B cell (primary cell): Measurements from ENCODE around the gene HIGD2B. TPM values are rescaled to one million over a fixed set of nuclear protein-coding genes. Genes with fewer than 3 reads are reported as not detected.
"Not testable (repeated sequence)": the region's sequence is repeated elsewhere in the genome, so short reads cannot be mapped to it uniquely, and the experiment has no call there.

ENCODE experiments used
- ATAC-seq: fragments of 200-7000 bp; cut with Tn5 transposase; one replicate; pipeline ENCODE4 v1.10.0; 2021; ENCODE audit warnings: low read depth, mild to moderate bottlenecking, moderate number of reproducible peaks, moderate library complexity
- CTCF ChIA-PET: fragments of 350-600 bp; sonication (Branson Sonifier 250); formaldehyde crosslinking; loops from one replicate; lab custom pipeline; 2021; ENCODE audit warnings: antibody characterized with exemption, inconsistent platforms; lab: Charles Lee
- POLR2A ChIA-PET: fragments of 350-600 bp; sonication (Branson Sonifier 250); formaldehyde crosslinking; loops from one replicate; lab custom pipeline; 2021; ENCODE audit warnings: antibody characterized with exemption; lab: Charles Lee
- DNase-seq: peaks from one replicate; pipeline ENCODE4 v3.0.0; 2013
- H2AFZ ChIP-seq: 2 replicates; pipeline ENCODE4 v1.6.1; 2012; ENCODE audit warnings: mild to moderate bottlenecking, low read depth, low read length; ENCODE audit not compliant: insufficient read depth, poor library complexity, severe bottlenecking
- H3K27ac ChIP-seq, 2 donors: 1 replicate in 1 of 2; 2 replicates in 1 of 2; pipeline ENCODE4 v1.5.1; 2012 to 2013; ENCODE audit warnings: low read length in 2 of 2, mild to moderate bottlenecking in 2 of 2, moderate library complexity in 1 of 2
- H3K27me3 ChIP-seq, 4 experiments: fragments of 200-600 bp in 1 of 4; sonication (generic) in 1 of 4; replicated peaks in 1 of 4; 1 replicate in 2 of 4; 2 replicates in 2 of 4; pipeline versions ENCODE4 v1.6.1 to v1.7.0; 2013 to 2016; ENCODE audit warnings: low read length in 3 of 4, mild to moderate bottlenecking in 2 of 4, mixed read lengths in 1 of 4, moderate library complexity in 1 of 4; ENCODE audit not compliant: insufficient read depth in 4 of 4, control insufficient read depth in 3 of 4; ENCODE audit errors: control extremely low read depth in 1 of 4
- H3K36me3 ChIP-seq, 2 experiments: replicated peaks in 1 of 2; 1 replicate in 1 of 2; 2 replicates in 1 of 2; pipeline versions ENCODE4 v1.6.1 to v1.7.1; 2013; ENCODE audit warnings: low read length in 1 of 2; ENCODE audit not compliant: insufficient read depth in 2 of 2, control insufficient read depth in 1 of 2; ENCODE audit errors: control extremely low read depth in 1 of 2, extremely low read depth in 1 of 2
- H3K4me1 ChIP-seq, 2 donors: fragments of 200-600 bp in 1 of 2; sonication (generic) in 1 of 2; 1 replicate in 1 of 2; 2 replicates in 1 of 2; pipeline versions ENCODE4 v1.5.1 to v1.6.1; 2013 to 2017; ENCODE audit warnings: low read length in 2 of 2; ENCODE audit not compliant: control insufficient read depth in 2 of 2, insufficient read depth in 2 of 2
- H3K4me2 ChIP-seq: replicated peaks from 2 replicates; pipeline ENCODE3; 2012; ENCODE audit warnings: mild to moderate bottlenecking, low read depth, low read length; ENCODE audit not compliant: poor library complexity, severe bottlenecking
- H3K4me3 ChIP-seq, 5 experiments: fragments of 200-600 bp in 1 of 5; sonication (generic) in 1 of 5; 1 replicate in 3 of 5; 2 replicates in 2 of 5; pipeline versions ENCODE4 v1.5.1 to v1.7.0; 2011 to 2016; ENCODE audit warnings: low read length in 4 of 5, mild to moderate bottlenecking in 4 of 5, low read depth in 2 of 5, control low read depth in 1 of 5, moderate library complexity in 1 of 5; ENCODE audit not compliant: insufficient read depth in 1 of 5; ENCODE audit errors: control extremely low read depth in 1 of 5, extremely low read depth in 1 of 5
- H3K79me2 ChIP-seq: fragments of 200-600 bp; sonication (generic); one replicate; pipeline ENCODE4 v1.6.0; 2016; ENCODE audit warnings: low read length; ENCODE audit not compliant: control insufficient read depth, insufficient read depth
- H3K9ac ChIP-seq: fragments of 200-600 bp; sonication (generic); 2 replicates; pipeline ENCODE4 v1.6.1; 2017; ENCODE audit warnings: mild to moderate bottlenecking, low read length, moderate library complexity
- H3K9me3 ChIP-seq, 3 donors: one replicate each; pipeline versions ENCODE4 v1.6.1 to v1.7.1; 2013; ENCODE audit warnings: low read length in 2 of 3; ENCODE audit not compliant: control insufficient read depth in 2 of 3, insufficient read depth in 1 of 3; ENCODE audit errors: control extremely low read depth in 1 of 3
- H4K20me1 ChIP-seq: 2 replicates; pipeline ENCODE4 v1.6.0; 2012; ENCODE audit warnings: mild to moderate bottlenecking, low read length; ENCODE audit not compliant: insufficient read depth, control insufficient read depth, poor library complexity, severe bottlenecking
- H3K27ac Mint-ChIP-seq: one replicate; pipeline ENCODE4 v1.8.0; 2021; ENCODE audit warnings: mixed read lengths
- H3K27me3 Mint-ChIP-seq: one replicate; pipeline ENCODE4 v1.8.0; 2021; ENCODE audit warnings: mixed read lengths
- H3K4me1 Mint-ChIP-seq: one replicate; pipeline ENCODE4 v1.8.0; 2021; ENCODE audit warnings: mixed read lengths
- H3K4me3 Mint-ChIP-seq: one replicate; pipeline ENCODE4 v1.8.0; 2021; ENCODE audit warnings: mixed read lengths
- H3K9me3 Mint-ChIP-seq: one replicate; pipeline ENCODE4 v1.8.0; 2022; ENCODE audit warnings: mixed read lengths; ENCODE audit not compliant: insufficient read depth
- CTCF ChIP-seq: fragments of 200-600 bp; IDR thresholded peaks from one replicate; pipeline ENCODE4 v1.8.0; 2022; ENCODE audit warnings: antibody characterized with exemption, mild to moderate bottlenecking
- EZH2 ChIP-seq: IDR thresholded peaks from 2 replicates; pipeline ENCODE4 v1.6.1; 2012; ENCODE audit warnings: borderline replicate concordance, low read depth, mild to moderate bottlenecking, moderate library complexity, low read length; ENCODE audit not compliant: insufficient read depth, poor library complexity, severe bottlenecking
- WGBS: methylation state at CpG from one replicate; pipeline ENCODE4 v1.1.5; 2013; ENCODE audit warnings: missing lambda C conversion rate; ENCODE audit not compliant: insufficient coverage; 5-methylcytosine and 5-hydroxymethylcytosine counted together
- intact Hi-C: fragments of 100-400 bp; cut with micrococcal nuclease; formaldehyde crosslinking; loops from one replicate; pipeline ENCODE4 v1.10.0; 2022
- polyA plus RNA-seq: library from polyadenylated mRNA; depleted of rRNA; stranded (reverse); fragments of >200 nt; gene quantifications from 2 replicates; pipeline ENCODE4 v1.2.3, GENCODE V29; 2012
- total RNA-seq, 2 donors: library from RNA; stranded (reverse); fragments of 120-200 nt in 1 of 2; gene quantifications; 1 replicate in 1 of 2; 2 replicates in 1 of 2; pipeline versions ENCODE4 v1.2.3 to v1.2.4, GENCODE V29; 2013 to 2022

HIGD2B gene
- total and polyA plus RNA-seq, 2 donors (not counting 1 experiment from before 2014, with no cell fraction given): 0.52 TPM; not detected in 1

DNA sequence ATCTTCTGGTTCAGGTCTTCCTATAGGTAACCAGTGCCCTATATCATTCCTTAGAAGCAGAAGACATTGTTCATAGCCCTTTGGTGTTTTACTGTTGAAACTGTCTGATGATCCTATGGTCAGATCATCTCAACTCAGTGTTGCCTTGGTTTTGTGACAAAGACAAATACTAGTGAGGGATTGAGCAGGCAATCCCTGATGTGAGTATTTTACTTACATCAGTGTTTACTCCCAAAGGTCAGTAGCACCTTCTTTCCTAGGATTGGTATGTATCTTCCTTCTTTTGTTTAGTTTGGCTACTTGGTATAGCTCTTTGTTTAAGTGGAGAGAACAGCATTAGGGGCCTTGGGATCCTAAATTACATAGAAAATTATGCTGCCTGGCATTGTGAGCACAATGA, 41.2 kb upstream of the HIGD2B start:
- CTCF ChIA-PET: no interaction called here
- H3K27ac Mint-ChIP-seq: no peak overlapping the region

GRCh38 chr15:72725851-72726250, 39.9 kb upstream of the HIGD2B start:
- H3K4me1 ChIP-seq, H3K27ac Mint-ChIP-seq, POLR2A ChIA-PET, H3K4me1 Mint-ChIP-seq, H3K4me2 ChIP-seq, H3K27me3 ChIP-seq, DNase-seq, H3K4me3 ChIP-seq, H3K4me3 Mint-ChIP-seq, H4K20me1 ChIP-seq, H3K9me3 ChIP-seq, H2AFZ ChIP-seq, H3K27ac ChIP-seq, H3K9ac ChIP-seq, CTCF ChIA-PET, H3K9me3 Mint-ChIP-seq, ATAC-seq, H3K79me2 ChIP-seq, H3K27me3 Mint-ChIP-seq, H3K36me3 ChIP-seq: not testable (repeated sequence)
- whole genome bisulfite sequencing: 97% methylated on average over 6 of the region's 6 CpGs
- intact Hi-C loops: loop anchor here (10.0 kb wide), 1 partner anchor 519 kb away; no protein-coding TSS in a partner anchor

More for the DNA sequence above, 41.2 kb upstream of the HIGD2B start:
- Mint-ChIP-seq H3K4me3 (no peak overlapping the region), H3K27me3 (no peaks in the 10 kb centered on the region), H3K9me3 (no peaks in the 10 kb centered on the region), H3K4me1 (no peaks in the 10 kb centered on the region)
- no peak overlapping the region for H2AFZ ChIP-seq
- TF ChIP-seq CTCF (no peak), EZH2 (no peak)
- no peaks in the 10 kb centered on the region for H3K79me2 ChIP-seq
- H3K4me2 ChIP-seq: no peak overlapping the region
- H3K9me3 ChIP-seq: no peaks in the 10 kb centered on the region
- no peak overlapping the region for H3K27ac ChIP-seq
- POLR2A ChIA-PET: no interaction called here
- intact Hi-C loops: loop anchor here (10.0 kb wide), 1 partner anchor 518 kb away; no protein-coding TSS in a partner anchor
- no peaks in the 10 kb centered on the region for H3K4me1 ChIP-seq
- no peaks in the 10 kb centered on the region for H4K20me1 ChIP-seq
- H3K36me3 ChIP-seq: peaks cover 5 to 17% of the 10 kb centered on the region in 2 experiments
- no peak overlapping the region for H3K4me3 ChIP-seq
- no peak overlapping the region for H3K9ac ChIP-seq
- DNase-seq: no peak
- H3K27me3 ChIP-seq: no peaks in the 10 kb centered on the region
- ATAC-seq: no peak
